DND-41 (cell line): ENCODE results near the gene HYKK.

Experiments
- CTCF ChIP-seq: IDR thresholded peaks from 2 replicates; pipeline ENCODE4 v1.5.1; 2012; ENCODE audit warnings: borderline replicate concordance, low read length, moderate library complexity, mild to moderate bottlenecking; ENCODE audit not compliant: poor library complexity, severe bottlenecking; ENCODE audit errors: extremely low read depth
- EZH2 ChIP-seq: IDR thresholded peaks from 3 replicates; pipeline ENCODE4 v1.6.1; 2012; ENCODE audit warnings: borderline replicate concordance, low read depth, mild to moderate bottlenecking, moderate library complexity, low read length, inconsistent platforms; ENCODE audit not compliant: severe bottlenecking

- no peak for TF ChIP-seq CTCF
- no peak for TF ChIP-seq EZH2
Measured at GRCh38 chr15:78509726-78510312, 2.4 kb downstream of the HYKK start.
